ENCODE measurements around the gene TNFSF9. TPM values are rescaled to one million over a fixed set of nuclear protein-coding genes. Genes with fewer than 3 reads are reported as not detected.

Gene TNFSF9
- total RNA-seq, 2 experiments from 2014 or later = 1.3 to 1.5 TPM

Other genes starting within 250 kb of the TNFSF9 start
- gene ACER1, start 197.4 kb upstream of the TNFSF9 start, total RNA-seq = not detected
- gene CLPP, start 169.5 kb upstream of the TNFSF9 start, total RNA-seq = 100 to 1,000 TPM; 176 to 180 TPM
- 10 to 100 TPM; 39.5 to 42.4 TPM for gene ALKBH7, start 158.2 kb upstream of the TNFSF9 start, total RNA-seq
- gene PSPN, start 155.1 kb upstream of the TNFSF9 start, total RNA-seq = 1 to 10 TPM; 1.9 to 2.5 TPM
- 10 to 100 TPM; 53.5 to 63.0 TPM for gene GTF2F1, start 137.9 kb upstream of the TNFSF9 start, total RNA-seq
- 100 to 1,000 TPM; 290 to 296 TPM for gene KHSRP, start 106.2 kb upstream of the TNFSF9 start, total RNA-seq
- gene SLC25A41, start 97.3 kb upstream of the TNFSF9 start, total RNA-seq = not detected
- 10 to 100 TPM; 16.2 to 18.2 TPM for gene SLC25A23, start 71.2 kb upstream of the TNFSF9 start, total RNA-seq
- gene CRB3, start 66.8 kb upstream of the TNFSF9 start, total RNA-seq = 1 to 10 TPM; 1.2 to 1.4 TPM
- 10 to 100 TPM; 55.7 to 57.9 TPM for gene DENND1C, start 49.2 kb upstream of the TNFSF9 start, total RNA-seq
- 1 to 10 TPM; 6.4 to 7.0 TPM for gene TUBB4A, start 28.7 kb upstream of the TNFSF9 start, total RNA-seq
- gene CD70, start 60.1 kb downstream of the TNFSF9 start, total RNA-seq = 1 to 10 TPM; 3.1 to 3.7 TPM
- 10 to 100 TPM; 13.1 to 14.5 TPM for gene TNFSF14, start 139.1 kb downstream of the TNFSF9 start, total RNA-seq
- gene C3, start 189.6 kb downstream of the TNFSF9 start, total RNA-seq = under 1 TPM; 0.81 to 0.94 TPM
- gene GPR108, start 206.6 kb downstream of the TNFSF9 start, total RNA-seq = 10 to 100 TPM; 54.0 to 59.9 TPM
- 10 to 100 TPM; 56.2 to 61.1 TPM for gene TRIP10, start 208.7 kb downstream of the TNFSF9 start, total RNA-seq
- gene SH2D3A, start 236.4 kb downstream of the TNFSF9 start, total RNA-seq = 10 to 100 TPM; 23.2 to 24.9 TPM
- gene VAV1, start 241.7 kb downstream of the TNFSF9 start, total RNA-seq = 100 to 1,000 TPM in 1 of 2 experiments, 10 to 100 TPM in 1; 93.6 to 103 TPM